Natural killer cell (primary cell): ENCODE measurements around the gene OPRM1. TPM values are rescaled to one million over a fixed set of nuclear protein-coding genes. Genes with fewer than 3 reads are reported as not detected.

Experiments used
- ATAC-seq, 3 donors: fragments of 150-1000 bp in 2 of 3; fragments of 200-7000 bp in 1 of 3; cut with Tn5 transposase; 1 replicate in 1 of 3; 2 replicates in 2 of 3; pipeline ENCODE4 v1.10.0; 2021; ENCODE audit warnings: mild to moderate bottlenecking in 2 of 3, moderate library complexity in 2 of 3
- DNase-seq, 2 donors: peaks; one replicate each; pipeline versions ENCODE4 v3.0.0 to v3.0.0-alpha.2; 2013 to 2021; ENCODE audit warnings: mixed read lengths in 1 of 2
- H3K27ac ChIP-seq: one replicate; pipeline ENCODE4 v1.5.1; 2013; ENCODE audit warnings: mild to moderate bottlenecking, low read length
- H3K27me3 ChIP-seq: one replicate; pipeline ENCODE4 v1.6.1; 2013; ENCODE audit warnings: low read length; ENCODE audit not compliant: control insufficient read depth, insufficient read depth
- H3K36me3 ChIP-seq: one replicate; pipeline ENCODE4 v1.6.1; 2013; ENCODE audit warnings: low read length; ENCODE audit not compliant: control insufficient read depth, insufficient read depth
- H3K4me1 ChIP-seq: one replicate; pipeline ENCODE4 v1.6.1; 2013; ENCODE audit warnings: low read length; ENCODE audit not compliant: control insufficient read depth, insufficient read depth
- H3K4me3 ChIP-seq: one replicate; pipeline ENCODE4 v1.5.1; 2013; ENCODE audit warnings: low read length
- H3K9me3 ChIP-seq: one replicate; pipeline ENCODE4 v1.6.1; 2013; ENCODE audit warnings: low read length; ENCODE audit not compliant: control insufficient read depth, insufficient read depth
- H3K27ac Mint-ChIP-seq, 2 donors: one replicate each; pipeline ENCODE4 v1.8.0; 2022; ENCODE audit warnings: mild to moderate bottlenecking in 2 of 2, mixed read lengths in 2 of 2, moderate library complexity in 1 of 2
- H3K27me3 Mint-ChIP-seq, 2 donors: one replicate each; pipeline ENCODE4 v1.8.0; 2022; ENCODE audit warnings: low read depth in 2 of 2, mixed read lengths in 2 of 2
- H3K36me3 Mint-ChIP-seq: one replicate; pipeline ENCODE4 v1.8.0; 2022; ENCODE audit warnings: mixed read lengths
- H3K4me1 Mint-ChIP-seq, 2 donors: one replicate each; pipeline ENCODE4 v1.8.0; 2022; ENCODE audit warnings: mixed read lengths in 2 of 2
- H3K4me3 Mint-ChIP-seq: one replicate; pipeline ENCODE4 v1.8.0; 2022; ENCODE audit warnings: mild to moderate bottlenecking, moderate library complexity, mixed read lengths
- H3K9me3 Mint-ChIP-seq, 2 donors: one replicate each; pipeline ENCODE4 v1.8.0; 2022; ENCODE audit warnings: mixed read lengths in 2 of 2
- CTCF ChIP-seq: fragments of 200-600 bp; IDR thresholded peaks from one replicate; pipeline ENCODE4 v1.8.0; 2022; ENCODE audit warnings: antibody characterized with exemption
- WGBS: methylation state at CpG from one replicate; pipeline ENCODE4 v1.1.7; 2013; ENCODE audit warnings: missing lambda C conversion rate; ENCODE audit not compliant: insufficient coverage; 5-methylcytosine and 5-hydroxymethylcytosine counted together
- intact Hi-C: fragments of 100-400 bp; cut with micrococcal nuclease; formaldehyde crosslinking; loops from one replicate; pipeline ENCODE4 v1.14.2; 2022
- total RNA-seq, 4 donors: library from RNA; stranded (reverse); fragments of 120-200 nt in 1 of 4; gene quantifications; one replicate each; pipeline versions ENCODE4 v1.2.3 to v1.2.4, GENCODE V29; 2013 to 2022

OPRM1 gene
- total RNA-seq, 3 donors from 2014 or later (not counting 1 experiment from before 2014, with no cell fraction given), result not detected

DNA sequence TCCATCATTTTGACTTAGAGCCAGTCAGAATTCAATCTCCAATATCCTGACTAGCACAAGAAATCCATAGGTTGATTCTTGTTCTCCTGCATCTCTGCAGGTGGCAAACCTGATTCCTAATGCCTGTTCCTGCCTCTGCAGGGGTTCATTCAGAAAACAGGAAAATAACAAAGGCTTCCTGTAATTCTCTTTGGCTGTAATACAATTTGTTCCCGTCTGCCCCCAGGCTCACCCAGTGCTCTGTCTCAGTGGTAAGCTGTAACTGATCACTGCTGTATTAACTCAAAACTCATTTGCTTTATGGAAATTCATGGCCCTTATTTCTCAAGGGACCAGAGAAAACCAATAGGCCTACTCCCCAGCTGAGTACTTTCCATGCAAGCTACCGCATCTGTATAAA is 88.6 kb downstream of the OPRM1 start:
- intact Hi-C loops, result no loop called here
- no peak for ATAC-seq
- WGBS, result 86% methylated on average over 2 of the region's 2 CpGs

DNA sequence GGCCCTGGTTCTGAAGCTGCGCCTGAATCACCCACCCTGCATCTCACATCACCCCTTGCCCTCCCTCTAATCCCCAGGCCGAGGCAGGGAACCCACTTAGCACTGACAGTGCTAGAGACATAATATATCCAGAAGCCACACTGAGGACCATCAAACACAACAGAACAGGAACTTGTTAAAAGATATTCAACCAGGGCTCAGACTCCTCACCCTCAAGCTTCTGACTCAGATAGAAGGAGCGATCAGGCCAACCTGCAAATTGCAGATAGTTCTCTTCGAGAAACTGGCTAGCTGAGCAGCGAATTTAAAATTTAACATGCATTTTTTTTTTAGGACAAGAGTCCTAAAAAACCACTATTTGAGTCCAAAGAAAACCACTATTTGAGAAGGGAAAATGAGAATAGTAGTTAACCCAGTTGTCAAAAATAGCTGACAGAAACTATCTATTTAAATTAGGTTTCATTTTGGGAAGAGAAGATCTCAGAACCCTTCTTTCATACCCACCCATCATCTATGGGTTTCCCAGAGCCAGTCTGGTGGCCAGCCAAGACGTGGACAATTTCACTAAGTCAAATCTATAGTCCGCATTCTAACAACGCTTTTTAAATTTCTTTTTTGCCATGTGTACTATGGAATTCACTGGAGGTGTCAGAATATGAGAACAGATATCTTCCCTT is 95.6 kb downstream of the OPRM1 start:
- Mint-ChIP-seq H3K27me3 (no peaks in the 10 kb centered on the region), H3K4me3 (no peak overlapping the region), H3K9me3 (no peaks in the 10 kb centered on the region), H3K4me1 (no peaks in the 10 kb centered on the region), H3K27ac (no peak overlapping the region), H3K36me3 (no peaks in the 10 kb centered on the region)
- intact Hi-C loops, result no loop called here
- H3K4me1 ChIP-seq, result no peaks in the 10 kb centered on the region
- no peaks in the 10 kb centered on the region for H3K27me3 ChIP-seq
- H3K4me3 ChIP-seq, result no peak overlapping the region
- H3K27ac ChIP-seq, result no peak overlapping the region
- TF ChIP-seq CTCF, result no peak
- ATAC-seq (no peak), DNase-seq (no peak)
- H3K9me3 ChIP-seq, result no peaks in the 10 kb centered on the region
- no peaks in the 10 kb centered on the region for H3K36me3 ChIP-seq
- WGBS, result 78% methylated on average over 7 of the region's 8 CpGs

More for the DNA sequence above, 88.6 kb downstream of the OPRM1 start:
- Histone ChIP-seq H3K27ac (no peak overlapping the region), H3K9me3 (no peaks in the 10 kb centered on the region), H3K4me3 (no peak overlapping the region), H3K27me3 (no peaks in the 10 kb centered on the region), H3K4me1 (no peaks in the 10 kb centered on the region), H3K36me3 (no peaks in the 10 kb centered on the region)
- peaks cover 6 to 14% of the 10 kb centered on the region in 2 donors for H3K4me1 Mint-ChIP-seq
- no peak overlapping the region for H3K27ac Mint-ChIP-seq
- no peak for TF ChIP-seq CTCF
- H3K9me3 Mint-ChIP-seq, result no peaks in the 10 kb centered on the region
- H3K27me3 Mint-ChIP-seq, result no peaks in the 10 kb centered on the region
- DNase-seq, result no peak
- H3K4me3 Mint-ChIP-seq, result no peak overlapping the region
- H3K36me3 Mint-ChIP-seq, result no peaks in the 10 kb centered on the region

- no peaks in the 10 kb centered on the region for H3K36me3 ChIP-seq
- H3K4me1 ChIP-seq, result no peaks in the 10 kb centered on the region
- no peak overlapping the region for H3K4me3 ChIP-seq
- H3K9me3 Mint-ChIP-seq, result no peaks in the 10 kb centered on the region
- H3K27ac ChIP-seq, result no peak overlapping the region
- no peak overlapping the region for H3K4me3 Mint-ChIP-seq
- H3K27ac Mint-ChIP-seq, result no peak overlapping the region
- ATAC-seq (no peak), DNase-seq (no peak)
- no peaks in the 10 kb centered on the region for H3K9me3 ChIP-seq
- H3K4me1 Mint-ChIP-seq, result no peaks in the 10 kb centered on the region
- H3K27me3 Mint-ChIP-seq, result peaks cover 5 to 6% of the 10 kb centered on the region in 2 donors
- no peaks in the 10 kb centered on the region for H3K36me3 Mint-ChIP-seq
- WGBS, result 92% methylated on average over 6 of the region's 6 CpGs
- intact Hi-C loops, result no loop called here
- no peak for TF ChIP-seq CTCF
- H3K27me3 ChIP-seq, result no peaks in the 10 kb centered on the region
Observed at GRCh38 chr6:154138793-154139192, 99.8 kb downstream of the OPRM1 start.

- Histone ChIP-seq H3K9me3 (no peaks in the 10 kb centered on the region), H3K27me3 (no peaks in the 10 kb centered on the region), H3K36me3 (no peaks in the 10 kb centered on the region), H3K4me1 (no peaks in the 10 kb centered on the region), H3K4me3 (no peak overlapping the region), H3K27ac (no peak overlapping the region)
- Mint-ChIP-seq H3K9me3 (no peaks in the 10 kb centered on the region), H3K27ac (no peak overlapping the region), H3K4me1 (no peaks in the 10 kb centered on the region), H3K36me3 (no peaks in the 10 kb centered on the region), H3K27me3 (peaks cover 6 to 9% of the 10 kb centered on the region in 2 donors), H3K4me3 (no peak overlapping the region)
- ATAC-seq (peak in 1 of 3 donors; percentile 44), DNase-seq (no peak)
- intact Hi-C loops, result no loop called here
- no peak for TF ChIP-seq CTCF
- WGBS, result 85% methylated on average over 6 of the region's 6 CpGs
Observed at GRCh38 chr6:154139892-154140291, 100.9 kb downstream of the OPRM1 start.
